Stimulated activated CD4-positive, alpha-beta T cell treated with anti-CD3 and anti-CD28 coated beads, Interleukin-12 subunit alpha, Interleukin-12 subunit beta, amount 100 ng/mL, for 24 hours (primary cell): ENCODE data around the gene PTDSS2.

Experiments
- DNase-seq, 2 experiments: peaks; one replicate each; pipeline ENCODE4 v3.0.0-alpha.2; 2020; ENCODE audit warnings: low read depth in 2 of 2

The PTDSS2 gene

GRCh38 chr11:530960-531831 is 81.1 kb downstream of the PTDSS2 start:
- DNase-seq, result no peak

- DNase-seq, result no peak
Measured at GRCh38 chr11:531919-532526, 81.9 kb downstream of the PTDSS2 start.

- no peak for DNase-seq
Measured at GRCh38 chr11:532527-532985, 82.5 kb downstream of the PTDSS2 start.

- no peak for DNase-seq
Measured at GRCh38 chr11:532986-533585, 83.0 kb downstream of the PTDSS2 start.

GRCh38 chr11:533586-534395 is 83.7 kb downstream of the PTDSS2 start:
- no peak for DNase-seq

GRCh38 chr11:534396-535209 is 84.5 kb downstream of the PTDSS2 start:
- no peak for DNase-seq

GRCh38 chr11:535210-535518 is 85.1 kb downstream of the PTDSS2 start:
- DNase-seq, result no peak

GRCh38 chr11:535519-536454 is 85.7 kb downstream of the PTDSS2 start, which contains the start of gene HRAS:
TSS of gene HRAS (minus strand) at chr11:535576.
- DNase-seq, result peak; percentile 90 to 93

GRCh38 chr11:536841-537621 is 87.0 kb downstream of the PTDSS2 start, which contains the start of gene LRRC56:
TSS of gene LRRC56 (plus strand) at chr11:537527. CDS start at chr11:540685, 3,158 bp downstream.
- peak; percentile 79 to 87 for DNase-seq

- no peak for DNase-seq
Measured at GRCh38 chr11:537622-538430, 87.7 kb downstream of the PTDSS2 start.

GRCh38 chr11:538431-539051 is 88.5 kb downstream of the PTDSS2 start:
- no peak for DNase-seq

- DNase-seq, result no peak
Measured at GRCh38 chr11:539971-540481, 89.9 kb downstream of the PTDSS2 start.
